Activated CD8-positive, alpha-beta memory T cell treated with anti-CD3 and anti-CD28 coated beads, Interleukin-2, amount 50 U/mL, for 24 hours (primary cell): Measurements from ENCODE around the gene NOTO.

Experiments used
- DNase-seq: peaks from one replicate; pipeline ENCODE4 v3.0.0-alpha.2; 2020; ENCODE audit errors: extremely low read depth

Gene NOTO

DNA sequence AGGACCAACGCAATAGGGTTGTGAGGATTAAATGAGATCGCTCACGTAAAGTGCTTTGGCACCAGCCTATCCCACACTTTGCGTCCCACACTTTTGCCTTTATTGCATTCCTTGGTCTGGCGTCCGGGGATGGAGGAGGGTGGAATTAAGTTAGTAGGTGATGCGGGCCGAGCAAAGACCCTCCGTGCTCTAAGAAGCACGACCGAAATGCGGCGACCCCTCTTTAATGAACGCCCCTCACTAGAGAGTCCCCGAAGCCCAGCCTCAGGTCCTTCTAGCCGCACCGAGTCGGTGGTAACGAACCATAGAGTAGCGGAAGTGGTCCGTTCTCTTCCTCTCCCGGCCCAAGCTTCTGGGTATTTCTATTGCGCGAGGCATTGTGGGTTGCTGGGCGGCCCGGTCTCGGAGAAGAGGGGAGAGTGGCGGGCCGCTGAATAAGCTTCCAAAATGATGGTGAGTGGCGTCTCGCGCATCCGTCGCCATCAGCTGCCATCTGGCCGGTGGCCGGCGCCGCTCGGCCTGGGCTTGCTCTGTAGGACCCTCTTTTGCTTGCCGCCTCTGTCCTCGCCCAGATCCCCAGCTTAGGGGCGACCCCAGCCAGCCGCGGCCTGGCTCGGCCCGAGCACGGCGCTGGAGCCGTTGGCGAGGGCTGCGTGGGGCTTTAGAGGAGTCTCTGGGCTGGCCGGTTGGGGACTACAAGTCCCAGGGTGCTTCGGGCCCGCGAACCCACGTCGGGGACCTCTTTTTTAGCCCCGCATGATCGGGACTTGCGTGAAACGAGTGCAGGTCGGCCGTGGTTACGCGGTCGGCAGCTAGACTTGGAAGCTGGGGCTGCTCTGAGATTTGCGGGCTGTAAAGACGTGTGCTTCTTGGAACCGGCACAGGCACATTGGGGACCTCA, 31.8 kb downstream of the NOTO start, which contains the start of gene CCT7:
Gene CCT7, plus strand, starts transcription at position 377 of the 901 bp plus-strand sequence. Its CDS starts 71 bp downstream, at position 448.
- peak; percentile 68 for DNase-seq

DNA sequence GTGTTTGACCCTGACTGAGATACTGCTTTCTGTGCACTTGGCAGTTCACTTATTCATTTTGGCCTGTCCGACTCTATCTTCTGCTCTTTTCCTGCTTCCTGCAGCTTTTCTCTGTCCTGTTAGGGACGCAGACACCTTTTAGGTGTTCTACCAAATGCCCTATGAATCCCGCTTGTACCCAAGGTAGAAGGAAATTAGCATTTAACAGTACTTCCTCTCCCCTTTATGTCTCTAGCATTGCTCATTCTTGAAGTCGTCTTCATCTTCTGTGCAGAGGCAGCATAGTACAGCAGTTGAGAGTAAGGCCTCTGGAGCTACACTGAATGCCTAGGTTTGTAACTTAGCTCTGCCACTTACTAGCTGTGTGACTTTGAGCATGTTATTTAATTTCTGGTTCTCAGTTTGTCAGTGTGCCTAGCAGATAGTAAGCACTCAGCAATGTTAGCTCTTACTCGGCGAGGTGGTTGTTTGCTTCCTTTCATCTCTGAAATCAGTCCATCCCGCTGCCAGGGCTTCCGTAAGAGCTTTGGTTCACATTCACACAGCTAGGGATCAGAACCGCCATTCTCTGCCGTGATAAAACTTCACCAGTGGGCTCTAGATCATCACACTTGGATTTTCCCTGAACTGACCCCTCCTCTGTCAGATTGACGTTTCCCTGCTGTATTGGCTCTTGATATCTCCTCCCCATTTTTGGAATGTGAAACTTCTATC, 33.1 kb downstream of the NOTO start:
- no peak for DNase-seq

DNA sequence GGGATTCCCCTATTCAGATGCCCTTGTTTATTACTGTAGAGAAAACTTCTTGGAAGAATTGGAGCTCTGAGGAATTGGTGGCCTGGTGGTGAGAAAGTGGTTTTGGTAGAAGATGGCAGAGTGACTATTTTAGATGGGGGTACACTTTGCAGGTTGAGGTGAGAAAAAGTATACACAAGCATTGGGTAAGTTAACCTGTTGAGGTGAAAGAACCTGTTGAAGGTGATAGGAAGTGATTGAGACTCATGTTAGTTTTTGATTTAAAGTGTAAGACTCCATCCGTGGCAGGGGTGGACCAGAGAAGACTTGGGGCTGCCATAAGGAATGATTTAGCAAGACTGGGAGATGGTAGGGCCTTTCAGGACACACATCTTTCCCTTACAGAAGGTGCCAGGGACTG, 34.8 kb downstream of the NOTO start:
- no peak for DNase-seq

- DNase-seq, result no peak
These were observed 35.8 kb downstream of the NOTO start for GRCh38 chr2:73238149-73238548.

DNA sequence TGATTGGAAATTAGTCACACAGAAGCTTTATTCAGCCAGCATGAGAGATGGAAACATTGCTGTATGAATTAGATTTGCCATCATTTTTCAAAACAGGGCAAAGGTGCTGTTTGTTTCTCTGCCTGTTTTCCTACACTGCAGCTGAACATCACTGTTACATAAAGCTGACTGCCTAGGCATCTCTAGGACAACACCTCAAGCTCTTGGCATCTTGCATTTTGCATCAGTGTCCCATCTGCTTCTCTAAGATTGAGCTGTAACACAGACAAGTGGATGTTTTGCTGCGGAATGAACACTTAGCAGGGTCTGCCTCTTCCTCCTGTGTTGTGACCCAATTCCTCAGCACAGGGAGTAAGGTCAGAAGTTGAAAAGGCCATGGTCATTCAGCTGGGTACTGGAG, 36.6 kb downstream of the NOTO start:
- no peak for DNase-seq

GRCh38 chr2:73239776-73240175, 37.4 kb downstream of the NOTO start:
- no peak for DNase-seq

- DNase-seq, result no peak
These were observed 41.7 kb downstream of the NOTO start for GRCh38 chr2:73243884-73244570.

DNA sequence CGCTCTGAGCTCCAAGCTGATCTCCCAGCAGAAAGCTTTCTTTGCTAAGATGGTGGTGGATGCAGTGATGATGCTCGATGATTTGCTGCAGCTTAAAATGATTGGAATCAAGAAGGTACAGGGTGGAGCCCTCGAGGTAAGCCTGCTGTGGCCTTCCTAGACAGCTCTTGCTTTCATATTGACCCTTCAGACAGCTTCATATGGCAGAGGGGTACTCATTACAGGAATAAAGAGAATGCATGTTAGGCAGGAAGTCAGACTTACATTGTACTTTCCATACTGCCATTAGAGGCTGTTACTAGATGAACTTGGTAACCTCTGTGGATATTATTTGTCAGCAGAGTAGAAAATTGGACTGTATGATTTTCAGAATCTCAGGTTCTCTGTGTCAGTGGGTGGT, 42.2 kb downstream of the NOTO start:
- DNase-seq, result no peak

- DNase-seq, result no peak
These were observed 44.5 kb downstream of the NOTO start for GRCh38 chr2:73246850-73247249.

DNA sequence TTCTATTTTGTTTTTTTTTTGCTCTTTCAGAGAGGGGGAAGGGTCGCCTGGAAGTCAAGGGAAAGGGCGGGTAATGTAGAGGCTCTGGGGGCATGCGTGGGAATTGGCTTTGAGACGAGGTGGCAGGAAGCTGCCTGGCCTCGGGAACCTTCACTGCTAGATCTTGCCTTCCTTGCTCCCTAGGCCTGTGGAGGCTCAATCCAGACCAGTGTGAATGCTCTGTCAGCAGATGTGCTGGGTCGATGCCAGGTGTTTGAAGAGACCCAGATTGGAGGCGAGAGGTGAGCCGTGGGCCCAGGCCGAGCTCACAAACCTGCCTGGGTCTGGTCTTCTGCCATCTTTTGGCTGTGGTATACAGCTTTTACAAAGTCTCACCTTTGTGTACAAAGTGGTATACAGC, 47.3 kb downstream of the NOTO start:
- DNase-seq, result no peak

DNA sequence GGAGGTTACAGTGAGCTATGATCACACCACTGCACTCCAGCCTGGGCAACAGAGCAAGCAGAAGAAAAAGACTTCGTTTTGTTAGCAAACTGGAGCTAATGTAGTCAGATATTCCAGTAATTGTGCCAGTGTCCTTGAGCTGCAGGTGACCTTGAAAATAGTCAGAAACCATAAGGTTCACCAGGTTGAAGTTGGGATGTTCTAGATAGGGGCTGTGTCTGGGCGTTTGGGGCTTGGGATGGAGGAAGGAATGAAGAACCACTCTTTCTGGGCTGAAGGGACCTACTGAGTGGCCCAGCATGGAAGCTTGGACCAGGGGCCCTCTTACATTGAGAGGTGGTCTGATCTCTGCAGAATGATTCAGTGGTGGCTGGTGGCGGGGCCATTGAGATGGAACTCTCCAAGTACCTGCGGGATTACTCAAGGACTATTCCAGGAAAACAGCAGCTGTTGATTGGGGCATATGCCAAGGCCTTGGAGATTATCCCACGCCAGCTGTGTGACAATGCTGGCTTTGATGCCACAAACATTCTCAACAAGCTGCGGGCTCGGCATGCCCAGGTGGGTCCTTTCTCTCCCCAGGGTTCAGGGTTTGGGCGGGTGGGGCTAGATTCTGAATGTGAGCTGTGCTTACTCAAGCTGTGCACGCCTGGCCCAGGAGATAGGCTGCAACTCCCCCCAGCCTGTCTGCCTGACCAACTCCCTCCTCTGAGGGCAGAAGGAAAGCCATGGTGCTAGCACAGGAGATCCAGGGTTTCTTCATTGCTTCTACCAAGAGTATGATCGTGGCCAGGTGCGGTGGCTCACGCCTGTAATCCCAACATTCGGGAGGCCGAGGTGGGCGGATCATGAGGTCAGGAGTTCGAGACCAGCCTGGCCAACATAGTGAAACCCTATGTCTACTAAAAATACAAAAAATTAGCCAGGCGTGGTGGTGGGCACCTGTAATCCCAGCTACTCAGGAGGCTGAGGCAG, 48.8 kb downstream of the NOTO start:
- DNase-seq, result no peak

GRCh38 chr2:73252238-73253027, 50.1 kb downstream of the NOTO start:
- DNase-seq, result no peak

- no peak for DNase-seq
These were observed 51.0 kb downstream of the NOTO start for GRCh38 chr2:73253400-73253799.

DNA sequence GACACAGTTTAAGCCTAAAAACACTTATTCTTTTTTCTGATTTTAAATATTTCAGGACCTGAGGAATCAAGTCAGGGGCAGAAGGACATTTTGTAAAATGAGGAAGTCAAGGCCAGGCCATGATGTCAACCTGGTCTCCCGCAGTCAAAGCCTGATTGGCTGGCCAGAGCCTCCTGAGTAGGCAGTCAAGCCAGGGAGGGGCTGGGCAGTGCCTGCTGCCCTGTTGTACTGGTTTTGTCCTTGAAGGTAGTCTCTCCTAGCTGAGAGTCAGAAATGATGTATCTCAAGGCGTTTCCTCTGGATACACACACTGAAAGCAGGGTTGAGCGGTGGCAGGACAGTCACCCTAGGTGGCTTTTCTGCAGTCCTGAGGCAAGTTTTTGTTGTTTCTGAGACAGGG, 51.5 kb downstream of the NOTO start:
- DNase-seq, result no peak

GRCh38 chr2:73254343-73255006, 52.1 kb downstream of the NOTO start:
- DNase-seq, result no peak

GRCh38 chr2:73255007-73255644, 52.8 kb downstream of the NOTO start:
- DNase-seq, result no peak

DNA sequence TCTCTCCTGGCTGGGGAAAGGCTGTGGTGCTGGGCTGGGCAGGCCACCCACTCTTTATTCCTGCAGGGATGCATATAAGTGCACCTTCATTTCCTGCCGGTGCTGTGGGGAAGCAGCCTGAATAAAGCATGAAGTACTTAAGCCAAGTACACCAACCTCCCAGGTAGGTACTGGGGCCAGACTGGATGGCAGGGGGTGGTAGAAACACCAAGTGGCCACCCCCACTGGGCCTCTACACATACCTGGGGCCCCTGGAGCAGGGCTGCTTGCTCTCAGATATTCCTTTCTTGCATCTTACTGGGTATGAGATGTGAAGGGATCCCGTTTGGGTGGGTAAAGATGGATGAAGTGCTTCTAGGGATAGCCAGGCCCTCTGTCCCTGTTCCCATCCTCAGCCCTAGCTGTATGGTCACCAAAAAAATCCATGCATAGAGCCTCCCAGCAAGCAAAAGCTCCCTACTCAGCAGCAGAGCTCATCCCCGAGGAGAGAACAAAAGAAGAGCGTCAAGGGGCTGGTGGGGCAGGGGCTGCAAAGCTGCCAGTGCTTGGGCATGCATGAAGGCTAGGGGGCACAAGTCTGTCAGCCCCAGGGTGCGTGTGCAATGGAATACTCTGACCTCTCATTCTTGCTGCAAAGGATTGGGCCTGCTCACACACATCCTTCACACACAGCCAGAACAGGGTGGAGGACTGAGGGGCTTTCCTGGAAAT, 53.7 kb downstream of the NOTO start:
- no peak for DNase-seq

- no peak for DNase-seq
These were observed 54.2 kb downstream of the NOTO start for GRCh38 chr2:73256618-73256922.

- no peak for DNase-seq
These were observed 54.6 kb downstream of the NOTO start for GRCh38 chr2:73257021-73257420.
